Subcutaneous abdominal adipose tissue (tissue), 5 donors: ENCODE results near the gene CLASP1.
"Not testable (repeated sequence)": the region's sequence is repeated elsewhere in the genome, so short reads cannot be mapped to it uniquely, and the experiment has no call there.

Experiments
- H3K27ac ChIP-seq: one replicate; pipeline ENCODE4 v1.7.0; 2013; ENCODE audit warnings: low read depth, mild to moderate bottlenecking, inconsistent platforms, low read length, moderate library complexity
- H3K27me3 ChIP-seq, 5 donors: one replicate each; pipeline ENCODE4 v1.7.0; 2013; ENCODE audit warnings: low read length in 5 of 5, inconsistent platforms in 1 of 5; ENCODE audit not compliant: control insufficient read depth in 5 of 5, insufficient read depth in 4 of 5
- H3K36me3 ChIP-seq, 5 donors: one replicate each; pipeline ENCODE4 v1.7.0; 2013; ENCODE audit warnings: low read length in 5 of 5; ENCODE audit not compliant: control insufficient read depth in 5 of 5, insufficient read depth in 5 of 5
- H3K4me1 ChIP-seq, 5 donors: one replicate each; pipeline ENCODE4 v1.7.0; 2013; ENCODE audit warnings: low read length in 5 of 5, mild to moderate bottlenecking in 3 of 5, moderate library complexity in 1 of 5; ENCODE audit not compliant: control insufficient read depth in 5 of 5, insufficient read depth in 5 of 5
- H3K4me3 ChIP-seq, 5 donors: one replicate each; pipeline ENCODE4 v1.7.0; 2013; ENCODE audit warnings: low read length in 5 of 5, low read depth in 1 of 5
- H3K9ac ChIP-seq, 5 donors: one replicate each; pipeline ENCODE4 v1.7.0; 2013; ENCODE audit warnings: low read length in 5 of 5, mild to moderate bottlenecking in 4 of 5, moderate library complexity in 3 of 5
- H3K9me3 ChIP-seq, 5 donors: one replicate each; pipeline ENCODE4 v1.7.0; 2013; ENCODE audit warnings: low read length in 5 of 5; ENCODE audit not compliant: control insufficient read depth in 5 of 5
- donor health status: healthy.
- donor health status: healthy.
- donor health status: healthy.
- donor health status: healthy.
- donor health status: healthy.

Gene CLASP1

GRCh38 chr2:121627525-121628050 lies 21.7 kb downstream of the CLASP1 start:
- no peak overlapping the region for H3K27ac ChIP-seq

GRCh38 chr2:121626777-121627524 lies 22.3 kb downstream of the CLASP1 start:
- Histone ChIP-seq H3K9me3 (no peaks in the 10 kb centered on the region), H3K36me3 (no peaks in the 10 kb centered on the region), H3K27me3 (no peaks in the 10 kb centered on the region), H3K4me1 (peaks cover 0 to 20% (median 14%) of the 10 kb centered on the region in 5 donors), H3K9ac (no peak overlapping the region), H3K27ac (no peak overlapping the region), H3K4me3 (peak overlapping the region in 2 of 5 donors; percentile 21 to 24)

More at GRCh38 chr2:121627525-121628050, 21.7 kb downstream of the CLASP1 start:
- Histone ChIP-seq H3K9ac (no peak overlapping the region), H3K4me1 (peaks cover 0 to 20% (median 14%) of the 10 kb centered on the region in 5 donors), H3K27me3 (no peaks in the 10 kb centered on the region), H3K36me3 (no peaks in the 10 kb centered on the region), H3K9me3 (no peaks in the 10 kb centered on the region), H3K4me3 (peak overlapping the region in 2 of 5 donors; percentile 21 to 24)

- Histone ChIP-seq H3K9ac (no peak overlapping the region), H3K4me3 (no peak overlapping the region), H3K9me3 (no peaks in the 10 kb centered on the region), H3K4me1 (peaks cover 0 to 20% (median 14%) of the 10 kb centered on the region in 5 donors), H3K27me3 (no peaks in the 10 kb centered on the region), H3K36me3 (no peaks in the 10 kb centered on the region), H3K27ac (no peak overlapping the region)
Measured at GRCh38 chr2:121625953-121626352, 23.3 kb downstream of the CLASP1 start.

- Histone ChIP-seq H3K36me3 (peaks cover 0 to 4% (median 3%) of the 10 kb centered on the region in 5 donors), H3K27ac (no peak overlapping the region)
Measured at GRCh38 chr2:121617042-121617599, 32.1 kb downstream of the CLASP1 start.

GRCh38 chr2:121613774-121614173 lies 35.5 kb downstream of the CLASP1 start:
- H3K27ac ChIP-seq = no peak overlapping the region
- no peaks in the 10 kb centered on the region for H3K27me3 ChIP-seq
- H3K9ac ChIP-seq = no peak overlapping the region
- H3K9me3 ChIP-seq = peaks cover 0 to 9% (median 0%) of the 10 kb centered on the region in 5 donors
- peaks cover 0 to 4% (median 2%) of the 10 kb centered on the region in 5 donors for H3K36me3 ChIP-seq
- no peak overlapping the region for H3K4me3 ChIP-seq
- H3K4me1 ChIP-seq = peaks cover 0 to 32% (median 0%) of the 10 kb centered on the region in 5 donors

More at GRCh38 chr2:121617042-121617599, 32.1 kb downstream of the CLASP1 start:
- Histone ChIP-seq H3K27me3 (no peaks in the 10 kb centered on the region), H3K9me3 (peaks cover 0 to 2% (median 0%) of the 10 kb centered on the region in 5 donors), H3K9ac (no peak overlapping the region), H3K4me1 (peaks cover 0 to 23% (median 0%) of the 10 kb centered on the region in 5 donors), H3K4me3 (no peak overlapping the region)

GRCh38 chr2:121613152-121613551 lies 36.1 kb downstream of the CLASP1 start:
- H3K27me3 ChIP-seq = no peaks in the 10 kb centered on the region
- H3K4me1 ChIP-seq = peaks cover 0 to 38% (median 5%) of the 10 kb centered on the region in 5 donors
- peak overlapping the region; percentile 4 for H3K27ac ChIP-seq
- H3K36me3 ChIP-seq = peaks cover 0 to 4% (median 2%) of the 10 kb centered on the region in 5 donors
- H3K9ac ChIP-seq = no peak overlapping the region
- H3K4me3 ChIP-seq = no peak overlapping the region
- H3K9me3 ChIP-seq = peaks cover 0 to 9% (median 3%) of the 10 kb centered on the region in 5 donors

GRCh38 chr2:121611730-121612705 lies 37.2 kb downstream of the CLASP1 start:
- Histone ChIP-seq H3K4me3 (no peak overlapping the region), H3K27ac (no peak overlapping the region), H3K9me3 (peaks cover 0 to 9% (median 3%) of the 10 kb centered on the region in 5 donors), H3K27me3 (no peaks in the 10 kb centered on the region), H3K9ac (no peak overlapping the region), H3K4me1 (peaks cover 0 to 39% (median 6%) of the 10 kb centered on the region in 5 donors), H3K36me3 (peaks cover 0 to 4% (median 2%) of the 10 kb centered on the region in 5 donors)

- not testable (repeated sequence) for H3K27me3 ChIP-seq, H3K27ac ChIP-seq, H3K36me3 ChIP-seq, H3K9ac ChIP-seq, H3K4me3 ChIP-seq, H3K9me3 ChIP-seq
- H3K4me1 ChIP-seq = peaks cover 0 to 37% (median 6%) of the 10 kb centered on the region in 5 donors
Measured at GRCh38 chr2:121611048-121611649, 38.1 kb downstream of the CLASP1 start.

GRCh38 chr2:121610487-121610874 lies 38.8 kb downstream of the CLASP1 start:
- not testable (repeated sequence) for H3K9ac ChIP-seq

More at GRCh38 chr2:121610487-121610874, 38.8 kb downstream of the CLASP1 start:
- H3K27me3 ChIP-seq, H3K27ac ChIP-seq, H3K36me3 ChIP-seq, H3K4me3 ChIP-seq, H3K9me3 ChIP-seq: not testable (repeated sequence)
- peaks cover 0 to 39% (median 6%) of the 10 kb centered on the region in 5 donors for H3K4me1 ChIP-seq
